ENCODE measurements around the gene IGF2R.

The IGF2R gene

GRCh38 chr6:160031442-160031841 is 62.6 kb downstream of the IGF2R start:
- no peak for DNase-seq

- DNase-seq, result no peak
Measured at GRCh38 chr6:160031871-160032270, 63.0 kb downstream of the IGF2R start.

- no peak for DNase-seq
Measured at GRCh38 chr6:160032538-160032937, 63.7 kb downstream of the IGF2R start.

DNA sequence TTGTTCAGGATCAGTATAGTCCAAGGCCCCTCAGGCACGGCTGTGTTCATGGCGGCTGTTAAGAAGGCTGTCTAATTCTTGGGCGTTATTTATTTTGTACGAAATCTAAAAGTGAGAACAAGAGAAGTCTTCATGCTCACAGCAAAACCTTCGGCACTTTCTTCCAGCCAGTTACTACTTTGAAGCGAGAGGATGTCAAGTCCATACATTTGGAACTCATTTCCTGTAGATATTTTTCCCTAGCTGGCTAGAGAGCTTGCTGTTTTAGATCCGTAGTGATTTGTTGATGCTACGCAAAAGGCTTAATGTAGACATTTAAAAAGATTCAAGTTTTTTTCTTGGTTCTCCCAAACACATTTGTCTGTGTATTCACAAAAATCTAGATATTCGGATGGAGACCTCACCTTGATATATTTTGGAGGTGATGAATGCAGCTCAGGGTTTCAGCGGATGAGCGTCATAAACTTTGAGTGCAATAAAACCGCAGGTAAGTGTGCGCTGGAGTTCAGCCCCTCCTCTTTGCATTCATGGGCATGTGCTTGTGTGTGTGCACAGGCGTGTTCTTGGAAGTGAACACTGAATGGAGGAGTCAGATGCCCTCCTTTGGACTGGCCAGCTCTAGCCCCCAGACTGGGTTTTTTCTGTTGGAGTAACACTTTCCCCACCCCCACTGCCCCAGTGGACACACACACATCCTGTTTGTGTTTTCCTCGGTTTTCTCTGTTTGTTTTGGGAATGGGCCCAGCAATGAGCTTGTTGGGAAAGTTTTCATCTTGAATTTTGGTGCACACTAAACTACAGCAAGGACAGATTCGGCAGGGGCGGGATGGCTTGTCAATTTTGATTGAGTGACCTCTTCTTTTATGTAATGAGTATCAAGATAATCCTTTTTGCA is 65.4 kb downstream of the IGF2R start:
- DNase-seq, result no peak

GRCh38 chr6:160035241-160035640 is 66.4 kb downstream of the IGF2R start:
- DNase-seq, result no peak

DNA sequence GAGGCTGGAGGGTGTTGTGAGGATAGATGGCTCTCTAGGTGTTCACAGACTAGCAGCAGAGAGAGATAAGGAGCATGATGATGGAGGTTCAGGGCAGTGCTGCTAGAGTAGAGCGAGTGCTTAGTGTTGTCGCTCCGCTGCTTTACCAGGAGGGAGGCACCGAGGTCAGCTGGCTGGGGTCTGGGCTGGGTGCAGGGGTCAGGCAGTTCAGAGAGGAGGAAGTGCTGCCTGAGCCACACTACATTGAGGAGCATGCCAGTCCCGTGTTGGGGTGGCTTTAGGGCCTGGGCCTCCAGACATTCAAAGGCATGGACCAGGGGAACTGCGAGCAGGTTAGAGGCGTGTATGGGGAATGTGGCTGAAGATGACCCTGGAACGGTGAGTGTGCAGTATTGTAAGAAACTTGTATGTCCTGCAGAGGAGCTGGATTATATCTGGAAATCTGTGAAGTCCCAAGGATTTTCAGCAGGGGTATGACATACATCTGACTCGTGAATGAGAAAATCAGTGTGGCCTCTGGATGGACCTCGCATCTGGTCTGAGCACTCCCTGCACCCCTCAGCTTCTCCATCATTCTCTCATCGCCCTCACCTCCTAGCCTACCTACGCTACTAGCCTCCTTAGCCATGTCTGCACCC is 66.9 kb downstream of the IGF2R start:
- DNase-seq, result no peak

GRCh38 chr6:160036331-160036695 is 67.4 kb downstream of the IGF2R start:
- DNase-seq, result no peak

GRCh38 chr6:160036790-160037206 is 67.9 kb downstream of the IGF2R start:
- DNase-seq, result no peak

GRCh38 chr6:160038479-160038878 is 69.6 kb downstream of the IGF2R start:
- DNase-seq, result no peak

- DNase-seq, result no peak
Measured at GRCh38 chr6:160039441-160039840, 70.6 kb downstream of the IGF2R start.

DNA sequence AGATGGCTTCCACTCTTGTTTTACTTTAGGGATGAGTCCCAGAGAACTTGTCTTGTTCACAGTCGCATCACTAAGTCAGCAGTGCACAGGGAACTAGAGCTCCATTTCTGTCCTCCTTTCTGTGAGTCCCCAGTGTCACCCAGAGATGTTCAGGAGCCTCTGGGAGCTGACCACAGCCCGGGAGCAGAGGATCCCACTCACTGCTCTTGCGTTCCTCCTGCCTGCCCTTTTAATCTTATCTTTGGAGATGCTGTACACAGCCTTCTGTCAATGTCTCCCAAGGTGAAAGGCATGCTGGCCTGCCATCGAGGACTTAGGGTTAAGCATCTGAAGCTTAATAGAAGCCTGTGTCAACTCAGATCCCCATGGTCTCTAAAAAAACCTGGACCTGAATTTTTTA is 71.2 kb downstream of the IGF2R start:
- no peak for DNase-seq

GRCh38 chr6:160040527-160041264 is 71.8 kb downstream of the IGF2R start:
- DNase-seq, result no peak

DNA sequence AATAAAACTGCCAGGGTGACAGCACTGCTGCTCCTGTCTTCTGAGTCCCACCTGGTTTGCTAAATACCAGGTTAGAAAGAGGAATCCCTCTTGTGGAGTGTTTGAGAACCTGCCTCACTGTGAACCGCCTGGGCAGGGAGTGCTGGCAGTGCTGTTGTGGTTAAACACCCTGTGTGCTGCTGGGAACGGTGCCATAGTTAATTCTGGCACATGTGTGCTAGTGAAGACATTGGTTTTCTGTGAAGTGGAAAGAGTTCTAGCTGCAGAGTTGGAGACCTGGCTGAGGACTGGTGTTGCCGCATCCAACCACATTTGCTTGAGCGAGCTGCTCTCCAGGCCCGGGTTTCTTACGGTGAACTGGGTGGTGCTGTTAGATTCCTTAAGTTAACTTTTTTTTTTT is 72.7 kb downstream of the IGF2R start:
- DNase-seq, result no peak

DNA sequence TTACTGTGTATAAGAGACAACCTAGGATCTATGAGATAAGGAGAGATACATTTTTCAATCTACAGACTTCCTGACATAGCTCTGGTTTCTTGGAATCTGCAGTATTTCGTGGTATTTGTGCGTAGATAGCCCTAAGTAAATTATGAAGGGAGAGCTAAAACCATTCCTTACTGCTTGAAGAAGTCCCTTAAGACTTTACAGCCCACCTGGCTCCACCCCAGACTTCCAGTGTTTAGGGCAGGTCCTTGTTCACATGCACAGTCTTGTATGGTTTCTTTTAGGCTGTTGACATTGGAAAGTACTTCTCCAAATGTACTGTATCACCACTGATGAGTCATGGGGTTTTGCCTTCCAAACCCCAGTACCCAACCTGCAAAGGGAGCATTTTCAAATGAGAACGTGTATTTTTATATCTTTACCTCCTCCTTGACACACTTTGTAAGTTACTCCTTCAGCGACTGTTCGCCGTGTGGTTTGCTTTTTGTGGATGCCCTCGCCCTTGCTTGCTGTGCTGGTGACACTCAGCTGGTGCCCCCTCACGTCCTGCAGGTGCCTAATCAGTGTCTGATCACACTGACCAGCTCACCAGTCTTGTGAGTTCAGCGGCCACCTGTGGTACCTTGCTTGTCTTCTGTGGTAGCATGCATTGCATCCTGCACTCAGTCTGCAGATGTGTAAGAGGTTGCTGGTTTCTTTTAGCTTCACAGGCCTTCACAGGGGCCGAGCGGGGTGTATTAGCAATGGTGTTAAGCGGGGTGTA is 73.3 kb downstream of the IGF2R start:
- no peak for DNase-seq

- DNase-seq, result no peak
Measured at GRCh38 chr6:160042788-160043301, 74.0 kb downstream of the IGF2R start.

- DNase-seq, result no peak
Measured at GRCh38 chr6:160043784-160044183, 74.9 kb downstream of the IGF2R start.

DNA sequence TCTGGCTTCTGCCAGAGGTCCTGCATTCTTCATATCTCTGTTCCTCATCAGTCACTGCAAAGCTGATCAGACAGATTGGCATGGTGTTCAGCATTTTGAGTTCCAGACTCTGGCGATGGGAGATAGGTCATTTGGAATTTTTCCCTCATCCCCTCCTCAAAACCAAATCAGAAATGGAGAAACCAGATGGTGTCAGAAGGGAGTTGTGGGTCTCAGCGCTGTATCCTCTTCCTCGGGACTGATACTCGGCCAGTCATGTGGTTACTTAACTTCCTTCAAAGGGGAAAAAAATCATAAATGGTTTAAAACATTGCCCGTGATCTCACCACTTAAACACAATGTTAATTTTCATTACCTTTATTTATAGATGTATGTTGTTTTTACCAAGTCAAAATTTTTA is 75.8 kb downstream of the IGF2R start:
- no peak for DNase-seq

DNA sequence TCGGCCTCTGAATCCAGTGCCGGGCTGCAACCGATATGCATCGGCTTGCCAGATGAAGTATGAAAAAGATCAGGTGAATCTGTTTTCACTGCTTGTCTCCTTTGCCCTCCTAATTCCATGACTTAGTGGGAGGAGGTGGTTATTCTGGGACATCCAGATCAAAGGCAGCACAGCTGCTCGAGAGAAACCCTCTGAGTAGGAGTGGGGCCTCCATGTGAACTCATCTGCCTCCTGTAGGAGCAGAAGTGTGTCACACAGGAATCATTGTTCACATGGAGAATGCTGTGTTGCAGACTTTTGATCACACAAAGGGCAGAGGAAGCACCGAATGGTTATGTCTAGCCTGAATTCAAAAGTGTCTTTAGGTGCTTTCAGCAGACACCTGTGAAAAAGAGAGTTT is 79.6 kb downstream of the IGF2R start:
- DNase-seq, result no peak

GRCh38 chr6:160049346-160049745 is 80.5 kb downstream of the IGF2R start:
- DNase-seq, result no peak

DNA sequence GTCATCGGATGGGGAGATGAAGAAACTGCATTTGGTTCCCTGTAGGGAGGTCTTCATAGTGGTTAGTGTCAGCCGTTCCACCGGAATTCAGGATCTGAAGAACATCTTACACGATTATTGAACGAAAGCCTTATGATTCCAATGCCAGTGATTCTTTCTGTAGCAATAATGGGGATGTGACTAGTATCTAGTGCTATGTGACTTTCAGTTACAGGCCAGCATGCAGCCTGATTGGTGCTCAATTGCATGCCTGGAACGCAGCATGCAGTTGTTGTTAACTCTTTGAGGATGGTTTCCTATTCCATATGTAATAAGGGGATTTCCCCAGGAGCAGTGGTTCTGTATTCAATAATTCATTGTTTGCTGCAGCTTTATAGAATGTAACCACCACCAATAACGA is 81.1 kb downstream of the IGF2R start:
- no peak for DNase-seq

- no peak for DNase-seq
Measured at GRCh38 chr6:160051390-160051789, 82.5 kb downstream of the IGF2R start.

GRCh38 chr6:160054271-160054670 is 85.4 kb downstream of the IGF2R start:
- no peak for DNase-seq

- DNase-seq, result no peak
Measured at GRCh38 chr6:160054913-160055312, 86.0 kb downstream of the IGF2R start.

Data from activated T-cell treated with anti-CD3 and anti-CD28 coated beads, Interleukin-2, amount 50 U/mL, for 48 hours (primary cell).